ENCODE data around the gene TCFL5.

The TCFL5 gene

GRCh38 chr20:62822239-62822787, 39.3 kb downstream of the TCFL5 start:
- no peak for DNase-seq (ENCODE audit: low spot score)

- DNase-seq (ENCODE audit: low spot score): no peak
Observed at GRCh38 chr20:62821726-62822210, 39.9 kb downstream of the TCFL5 start.

- DNase-seq (ENCODE audit: low spot score): no peak
Observed at GRCh38 chr20:62820962-62821725, 40.5 kb downstream of the TCFL5 start.

GRCh38 chr20:62820208-62820961, 41.2 kb downstream of the TCFL5 start:
- DNase-seq (ENCODE audit: low spot score): no peak

- no peak for DNase-seq (ENCODE audit: low spot score)
Observed at GRCh38 chr20:62819494-62820174, 42.0 kb downstream of the TCFL5 start.

- no peak for DNase-seq (ENCODE audit: low spot score)
Observed at GRCh38 chr20:62818592-62819493, 42.8 kb downstream of the TCFL5 start.

- DNase-seq (ENCODE audit: low spot score): no peak
Observed at GRCh38 chr20:62817975-62818591, 43.5 kb downstream of the TCFL5 start.

- no peak for DNase-seq (ENCODE audit: low spot score)
Observed at GRCh38 chr20:62816884-62817873, 44.4 kb downstream of the TCFL5 start, which contains the start of gene COL9A3. Gene COL9A3, plus strand, starts transcription at chr20:62817050. Its CDS starts 15 bp downstream, at chr20:62817065.

- DNase-seq (ENCODE audit: low spot score): no peak
Observed at GRCh38 chr20:62816031-62816883, 45.4 kb downstream of the TCFL5 start.

GRCh38 chr20:62815066-62815991, 46.3 kb downstream of the TCFL5 start:
- no peak for DNase-seq (ENCODE audit: low spot score)

- no peak for DNase-seq (ENCODE audit: low spot score)
Observed at GRCh38 chr20:62814709-62815065, 46.9 kb downstream of the TCFL5 start.

GRCh38 chr20:62814060-62814708, 47.4 kb downstream of the TCFL5 start:
- no peak for DNase-seq (ENCODE audit: low spot score)

GRCh38 chr20:62813588-62813987, 48.0 kb downstream of the TCFL5 start:
- DNase-seq (ENCODE audit: low spot score): no peak

GRCh38 chr20:62812907-62813200, 48.8 kb downstream of the TCFL5 start:
- no peak for DNase-seq (ENCODE audit: low spot score)

- no peak for DNase-seq (ENCODE audit: low spot score)
Observed at GRCh38 chr20:62812181-62812906, 49.3 kb downstream of the TCFL5 start.

- DNase-seq (ENCODE audit: low spot score): no peak
Observed at GRCh38 chr20:62811720-62812119, 49.9 kb downstream of the TCFL5 start.

GRCh38 chr20:62811320-62811719, 50.3 kb downstream of the TCFL5 start:
- DNase-seq (ENCODE audit: low spot score): no peak

Measured in HuH-7.5 (cell line).